OCI-LY1 (cell line): ENCODE results near the gene MEGF6.

Source experiments
- CTCF ChIP-seq: fragments of 200-600 bp; sonication (generic), shearing (Covaris generic); IDR thresholded peaks from 2 replicates; pipeline ENCODE4 v1.5.1; 2017; ENCODE audit warnings: mild to moderate bottlenecking, antibody characterized with exemption, low read length, moderate library complexity, mixed read lengths
- EZH2 ChIP-seq: fragments of 200-600 bp; sonication (generic), shearing (Covaris generic); IDR thresholded peaks from 2 replicates; pipeline ENCODE4 v1.8.0; 2017; ENCODE audit warnings: borderline replicate concordance, mixed run types, mild to moderate bottlenecking, antibody characterized with exemption, low read length, moderate library complexity, mixed read lengths

- TF ChIP-seq CTCF = no peak
- no peak for TF ChIP-seq EZH2
Measured at GRCh38 chr1:3497521-3497920, 113.8 kb downstream of the MEGF6 start.
